GM19239 (cell line): ENCODE data around the gene PKD1.
A peak's percentile ranks its signal among the peaks of the same experiment; 100 is the strongest.

Source experiments
- DNase-seq: peaks from one replicate; pipeline ENCODE4 v3.0.0; 2011; ENCODE audit warnings: low spot score; ENCODE audit not compliant: insufficient read length
- FAIRE-seq: peaks from 2 replicates; lab custom pipeline; 2011; peaks lifted over from hg19 to GRCh38; lab: Jason Lieb, UNC

The PKD1 gene

DNA sequence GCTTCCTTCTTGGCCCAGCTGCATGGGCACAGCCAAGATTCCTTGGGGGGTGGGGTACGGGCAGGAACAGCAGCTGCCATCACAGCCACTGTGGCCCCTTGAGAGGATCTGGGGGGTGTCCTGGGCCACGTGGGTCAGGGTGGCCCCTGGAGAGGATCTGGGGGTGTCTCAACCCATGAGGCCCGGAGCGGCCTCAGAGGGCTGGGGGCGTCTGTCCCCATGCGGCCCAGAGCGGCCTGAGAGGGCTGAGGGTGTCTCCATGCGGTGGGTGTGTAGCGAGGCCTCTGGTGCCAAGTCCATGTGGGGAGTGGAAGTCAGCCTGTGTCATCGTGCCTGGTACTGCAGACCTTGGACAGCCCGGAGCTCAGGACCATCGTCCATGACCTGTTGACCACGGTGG is 74.2 kb downstream of the PKD1 start:
- DNase-seq (no peak), FAIRE-seq (no peak)

DNA sequence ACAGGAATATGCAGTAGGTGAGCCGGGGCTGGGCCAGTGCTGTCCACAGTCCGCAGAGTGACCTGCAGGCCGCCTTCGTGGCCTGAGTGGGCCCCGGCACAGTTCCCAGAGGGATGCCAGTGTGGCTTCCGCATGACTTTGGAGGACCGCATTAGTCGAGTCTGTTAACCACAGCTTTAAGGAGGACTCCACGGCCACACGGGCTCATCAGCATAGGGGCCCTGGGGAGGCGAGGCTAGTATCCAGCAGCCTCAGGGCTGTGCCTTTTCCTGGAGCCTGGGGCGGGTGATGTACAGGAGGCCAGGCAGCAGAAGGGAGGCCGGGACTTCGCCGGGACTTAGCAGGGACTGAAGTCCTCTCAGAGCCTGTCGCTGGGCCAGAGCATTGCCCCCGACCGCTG is 74.7 kb downstream of the PKD1 start:
- FAIRE-seq = no peak
- DNase-seq = no peak

GRCh38 chr16:2060346-2060745 is 75.4 kb downstream of the PKD1 start:
- DNase-seq (no peak), FAIRE-seq (no peak)

DNA sequence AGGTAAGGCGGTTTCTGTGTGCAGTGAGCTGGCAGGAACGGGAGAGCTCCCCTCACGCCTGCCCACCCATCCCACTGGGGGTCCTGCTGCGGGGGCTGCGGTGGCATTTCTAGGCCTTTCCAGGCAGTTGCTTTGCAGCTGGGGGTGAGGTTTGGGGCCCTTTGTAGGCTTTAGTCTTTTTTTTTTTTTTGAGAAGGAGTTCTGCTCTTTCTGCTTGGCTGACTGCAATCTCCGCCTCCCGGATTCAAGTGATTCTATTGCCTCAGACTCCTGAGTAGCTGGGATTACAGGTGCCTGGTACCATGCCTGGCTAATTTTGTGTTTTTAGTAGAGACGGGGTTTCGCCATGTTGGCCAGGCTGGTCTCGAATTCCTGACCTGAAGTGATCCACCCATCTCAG is 76.8 kb downstream of the PKD1 start:
- FAIRE-seq (no peak), DNase-seq (no peak)

DNA sequence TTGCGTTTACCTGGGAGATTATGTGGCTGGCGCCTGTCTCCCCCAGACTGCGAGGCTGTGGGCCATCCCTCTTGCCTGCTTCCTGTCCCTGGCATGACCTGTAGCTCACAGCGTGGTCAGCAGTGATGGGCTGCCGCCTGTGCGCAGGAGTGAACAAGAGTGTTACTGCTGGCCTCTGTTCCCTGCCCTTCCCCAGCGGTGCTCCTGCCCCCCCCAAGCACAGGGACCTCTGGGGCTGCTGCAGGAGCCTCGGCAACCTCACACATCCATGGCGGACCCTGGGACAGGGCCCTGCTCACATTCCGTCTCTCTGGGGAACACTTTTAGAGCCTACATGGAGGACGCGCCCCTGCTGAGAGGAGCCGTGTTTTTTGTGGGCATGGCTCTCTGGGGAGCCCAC is 77.3 kb downstream of the PKD1 start:
- FAIRE-seq = no peak
- DNase-seq = no peak

DNA sequence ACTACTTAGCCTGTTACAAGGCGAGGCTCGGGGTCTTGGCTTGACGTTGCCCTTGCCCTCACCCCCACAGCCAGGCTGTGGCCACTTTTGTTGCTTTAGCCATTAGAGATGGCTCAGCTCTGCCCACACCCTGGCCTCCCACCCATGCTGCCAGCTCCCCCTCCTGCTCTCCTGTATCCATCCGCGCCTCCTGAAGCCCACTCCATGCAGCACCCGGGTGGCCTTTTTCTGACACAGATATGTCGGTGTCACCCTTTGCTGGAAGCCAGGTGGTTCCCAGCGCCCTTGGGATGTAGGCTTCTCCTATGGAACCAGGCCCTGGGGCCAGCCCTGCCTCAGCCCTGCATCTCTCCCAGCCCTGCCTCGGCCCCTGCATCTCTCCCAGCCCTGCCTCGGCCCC is 78.3 kb downstream of the PKD1 start:
- FAIRE-seq = no peak
- DNase-seq = no peak

DNA sequence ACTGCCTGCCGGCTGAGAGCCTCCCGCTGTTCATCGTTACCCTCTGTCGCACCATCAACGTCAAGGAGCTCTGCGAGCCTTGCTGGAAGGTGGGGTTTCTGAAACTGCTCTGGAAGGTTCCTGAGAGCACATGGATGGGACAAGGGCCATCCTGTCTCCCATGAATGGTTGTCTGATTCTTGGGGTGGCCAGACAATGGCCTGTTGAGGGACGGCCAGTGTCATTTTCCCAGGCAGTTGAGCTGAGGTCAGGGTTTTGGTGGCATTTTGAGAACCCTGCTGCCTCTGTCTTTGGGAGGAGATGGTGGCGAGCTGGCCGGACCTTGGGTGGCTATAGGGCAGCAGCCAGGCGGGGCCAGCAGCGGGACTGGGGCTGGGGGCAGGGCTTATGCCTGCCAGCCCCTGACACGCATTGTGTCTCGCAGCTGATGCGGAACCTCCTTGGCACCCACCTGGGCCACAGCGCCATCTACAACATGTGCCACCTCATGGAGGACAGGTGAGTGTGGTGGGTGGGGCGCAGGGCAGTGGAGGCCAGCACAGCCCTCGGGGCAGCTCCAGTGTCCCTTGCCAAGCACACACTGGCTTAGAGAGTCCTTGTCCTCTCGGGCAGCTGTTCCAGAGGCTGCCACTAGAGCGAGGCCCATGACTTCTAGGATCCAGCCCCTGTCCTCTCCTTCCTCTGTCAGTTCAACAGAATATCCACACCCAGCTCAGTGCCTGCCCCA is 78.9 kb downstream of the PKD1 start:
- no peak for FAIRE-seq
- no peak for DNase-seq

DNA sequence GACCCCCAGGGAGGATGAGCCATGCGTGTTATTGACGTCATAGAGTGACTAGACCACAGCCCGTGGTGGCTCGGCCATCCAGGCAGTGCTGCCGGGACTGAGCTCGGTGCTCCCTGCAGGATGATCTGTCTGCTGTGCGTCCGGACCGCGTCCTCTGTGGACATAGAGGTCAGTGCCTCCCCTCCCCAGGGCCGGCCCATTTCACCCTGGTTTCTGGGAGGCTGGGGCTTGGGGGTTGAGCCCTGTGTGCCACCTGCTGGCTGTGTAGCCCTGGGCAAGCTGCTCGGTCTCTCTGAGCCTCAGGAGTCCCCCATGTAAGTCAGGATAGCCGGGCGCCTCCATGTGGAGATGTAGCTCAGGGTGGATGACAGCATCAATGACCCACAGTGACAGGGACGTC is 79.6 kb downstream of the PKD1 start:
- DNase-seq = no peak
- no peak for FAIRE-seq

DNA sequence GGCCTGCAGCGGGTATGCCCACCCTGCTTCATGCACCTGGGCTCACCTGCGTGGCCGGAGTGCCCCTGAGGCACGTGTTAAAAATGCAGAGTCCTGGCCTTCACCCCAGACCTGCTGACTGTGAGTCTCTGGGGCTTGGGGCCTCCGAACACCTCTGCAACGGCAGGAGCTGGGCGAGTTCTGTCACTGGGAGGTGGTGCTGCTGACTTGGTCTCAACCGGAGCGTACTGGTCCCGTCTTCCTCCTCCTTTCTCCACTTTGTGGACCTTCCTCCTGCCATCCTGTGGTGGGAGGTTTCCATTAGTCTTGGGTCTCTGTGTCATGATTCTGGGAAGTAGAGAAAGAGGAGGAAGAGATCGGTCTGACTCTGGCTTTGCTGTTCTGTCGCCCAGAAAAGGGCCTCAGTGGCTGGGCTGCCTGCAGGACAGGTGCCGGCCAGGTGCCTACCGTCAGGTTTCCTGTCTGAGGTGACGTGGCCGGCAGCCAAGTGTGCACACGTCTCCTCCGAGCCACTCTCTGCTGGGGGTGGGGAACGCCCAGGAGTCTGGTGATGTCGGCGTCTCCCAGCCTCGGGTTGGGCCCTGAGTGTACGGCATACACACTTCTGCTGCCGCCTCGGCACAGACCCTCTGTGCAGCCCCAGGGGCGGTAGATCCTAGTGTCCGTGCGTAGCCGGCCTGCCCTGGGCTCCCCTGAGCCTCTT is 81.0 kb downstream of the PKD1 start:
- no peak for FAIRE-seq
- no peak for DNase-seq

DNA sequence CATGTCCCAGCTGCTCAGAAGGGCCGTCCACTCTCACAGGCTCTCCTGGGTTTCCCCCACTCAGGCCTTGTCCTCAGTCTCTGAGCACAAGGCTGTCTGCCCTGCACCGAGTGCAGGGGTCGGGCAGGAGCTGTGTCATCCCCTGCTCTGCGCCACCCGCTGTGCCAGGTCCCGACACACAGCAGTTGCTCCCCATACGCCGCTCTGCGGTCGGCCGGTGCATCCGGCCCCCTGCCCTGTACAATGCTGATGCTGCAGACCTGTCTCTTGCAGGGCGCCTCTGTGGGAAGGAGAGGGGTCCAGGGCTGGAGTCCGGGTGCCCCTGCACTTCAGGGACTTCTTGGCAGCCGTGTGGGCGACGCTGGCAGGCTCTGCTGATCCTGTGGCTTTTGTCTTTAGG is 81.8 kb downstream of the PKD1 start:
- FAIRE-seq = no peak
- DNase-seq = no peak

DNA sequence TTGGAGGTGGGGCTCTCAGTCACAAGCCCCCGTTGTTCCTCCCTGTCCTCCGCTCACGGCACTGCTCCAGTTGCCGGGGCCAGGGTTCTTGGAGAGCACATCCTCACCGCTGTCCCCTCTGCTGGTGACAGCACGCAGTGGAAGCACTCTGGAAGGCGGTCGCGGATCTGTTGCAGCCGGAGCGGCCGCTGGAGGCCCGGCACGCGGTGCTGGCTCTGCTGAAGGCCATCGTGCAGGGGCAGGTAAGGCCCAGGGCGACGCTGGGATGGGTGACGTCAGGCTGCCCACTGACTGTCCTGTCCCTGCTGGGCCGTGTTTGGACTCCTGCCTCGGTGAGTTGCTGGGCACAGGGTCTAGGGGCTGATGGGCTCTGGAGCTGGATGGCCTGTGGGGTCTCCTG is 82.5 kb downstream of the PKD1 start:
- DNase-seq (no peak), FAIRE-seq (no peak)

DNA sequence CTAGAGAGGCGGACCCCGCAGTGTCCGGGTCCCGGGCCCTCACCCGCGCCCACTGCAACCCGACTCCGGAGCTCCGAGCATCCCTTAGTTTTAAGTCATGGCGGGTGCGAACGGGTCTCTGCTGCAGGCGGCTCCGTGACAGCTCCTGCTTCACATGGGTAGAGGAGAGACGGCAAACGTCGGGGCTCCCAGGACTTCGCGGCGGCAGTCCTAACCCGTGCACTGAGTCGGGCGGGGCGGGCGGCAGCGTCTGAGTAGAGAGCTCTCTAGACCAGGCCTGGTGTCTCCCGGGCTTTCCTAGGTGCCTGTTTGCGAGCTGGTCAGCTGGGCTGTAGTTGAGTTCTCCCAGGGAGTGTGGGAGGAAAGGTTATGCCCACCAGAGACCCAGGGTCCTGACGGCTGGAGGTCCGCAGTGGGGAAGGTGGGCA is 87.6 kb downstream of the PKD1 start:
- no peak for FAIRE-seq
- DNase-seq = no peak

- DNase-seq (peak; percentile 100), FAIRE-seq (peak; percentile 93)
Measured at GRCh38 chr16:2047330-2048115, 88.2 kb downstream of the PKD1 start, which contains the start of the genes NTHL1 and TSC2. Gene NTHL1 (minus strand): TSS chr16:2047834. CDS start chr16:2047823, 11 bp downstream. Gene TSC2 (plus strand): TSS chr16:2047985. CDS start chr16:2048616, 631 bp downstream.

DNA sequence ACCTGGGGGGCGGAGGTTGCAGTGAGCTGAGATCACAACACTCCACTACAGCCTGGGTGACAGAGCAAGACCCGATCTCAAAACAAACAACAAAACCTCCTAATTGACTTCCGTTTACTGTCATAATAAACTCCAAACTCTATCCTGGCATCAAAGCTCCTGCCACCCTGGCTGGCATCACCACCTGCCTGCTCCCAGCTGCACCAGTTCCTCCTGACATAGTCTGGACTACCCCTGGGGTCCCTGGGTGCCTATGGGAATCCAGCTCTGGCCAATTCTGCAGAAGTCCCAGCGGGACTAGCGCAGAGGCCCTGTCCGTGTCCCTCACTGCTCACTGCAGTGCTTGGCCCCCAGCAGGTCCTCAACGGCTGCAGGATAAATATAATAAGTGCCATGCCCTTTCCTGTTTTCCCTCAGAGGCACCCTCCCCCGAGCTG is 88.8 kb downstream of the PKD1 start:
- no peak for DNase-seq

GRCh38 chr16:2045965-2046892 is 89.5 kb downstream of the PKD1 start:
- DNase-seq (no peak), FAIRE-seq (no peak)

More for the DNA sequence above, 88.8 kb downstream of the PKD1 start:
- no peak for FAIRE-seq

GRCh38 chr16:2044541-2044940 is 91.2 kb downstream of the PKD1 start:
- no peak for DNase-seq
- no peak for FAIRE-seq

DNA sequence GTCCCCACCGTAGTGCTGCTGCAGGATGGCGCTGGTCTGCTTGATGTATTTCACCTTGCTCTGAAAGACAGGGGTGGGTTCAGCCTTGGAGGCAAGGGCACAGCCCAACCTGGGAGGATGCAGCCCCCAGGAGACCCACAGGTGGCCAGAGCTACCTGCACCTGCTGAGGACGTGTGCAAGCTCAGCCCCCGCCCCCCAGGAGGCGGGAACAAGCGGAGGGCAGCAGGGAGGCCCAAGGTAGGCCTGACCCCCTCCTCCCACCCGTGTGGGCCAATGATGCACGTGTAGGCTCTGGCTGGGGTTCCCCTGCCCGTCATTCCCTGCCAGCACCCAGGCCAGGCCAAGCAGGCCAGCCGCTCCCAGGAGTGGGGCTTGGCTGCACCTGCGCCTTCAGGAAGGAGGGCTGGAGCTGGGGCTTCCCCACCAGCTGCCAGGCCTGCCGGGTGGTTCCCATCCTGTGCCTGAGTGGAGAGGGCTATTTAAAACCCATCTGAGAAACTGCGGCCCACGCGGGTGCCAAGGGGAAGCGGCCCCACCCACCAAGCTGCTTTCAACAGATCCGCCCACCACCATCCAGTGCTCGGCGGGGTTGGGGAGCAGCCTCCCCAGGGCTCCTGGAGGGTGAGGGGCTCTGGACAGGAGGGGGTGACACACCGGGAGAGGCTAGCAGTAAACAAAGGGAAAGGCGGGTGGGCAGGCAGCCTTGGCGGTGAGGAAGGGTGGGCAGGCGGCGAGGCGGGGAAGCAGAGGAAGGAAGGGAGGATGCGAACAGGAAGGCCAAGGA is 91.8 kb downstream of the PKD1 start:
- no peak for DNase-seq
- FAIRE-seq = no peak

DNA sequence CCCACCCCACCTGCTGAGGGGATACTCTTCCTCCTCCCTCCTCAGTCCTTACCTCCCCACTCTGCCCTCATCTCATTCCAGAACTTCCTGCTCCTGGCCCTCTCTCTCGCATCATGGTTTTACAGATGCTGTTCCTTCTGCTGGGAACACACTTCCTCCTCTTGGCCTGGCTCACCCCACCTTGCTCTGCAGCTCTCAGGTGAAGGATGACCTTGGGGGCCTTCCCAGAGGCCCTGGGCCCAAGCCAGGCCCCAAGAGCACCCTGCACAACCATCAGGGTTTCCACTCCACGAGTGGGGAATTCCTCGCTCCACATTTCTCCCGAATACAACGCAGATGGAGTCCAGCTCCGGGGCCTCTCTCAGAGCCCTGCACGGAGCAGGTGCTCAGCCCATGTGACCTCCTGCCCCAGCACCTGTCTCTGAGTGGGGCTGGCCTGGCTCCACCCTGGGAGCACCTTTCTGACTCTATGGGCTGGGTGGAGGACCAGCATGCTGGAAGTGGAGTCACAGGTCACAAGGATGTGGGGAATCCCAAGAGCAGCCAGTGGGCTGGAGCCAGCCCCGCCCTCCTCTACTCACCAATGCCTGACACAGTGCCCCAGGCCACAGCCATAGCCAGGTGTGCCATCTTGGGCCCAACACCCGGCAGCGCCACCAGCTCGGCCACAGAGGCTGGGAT is 92.6 kb downstream of the PKD1 start:
- DNase-seq = no peak
- no peak for FAIRE-seq
